ENCODE data around the gene ZBTB20.

- TF ChIP-seq, protein P1, sequence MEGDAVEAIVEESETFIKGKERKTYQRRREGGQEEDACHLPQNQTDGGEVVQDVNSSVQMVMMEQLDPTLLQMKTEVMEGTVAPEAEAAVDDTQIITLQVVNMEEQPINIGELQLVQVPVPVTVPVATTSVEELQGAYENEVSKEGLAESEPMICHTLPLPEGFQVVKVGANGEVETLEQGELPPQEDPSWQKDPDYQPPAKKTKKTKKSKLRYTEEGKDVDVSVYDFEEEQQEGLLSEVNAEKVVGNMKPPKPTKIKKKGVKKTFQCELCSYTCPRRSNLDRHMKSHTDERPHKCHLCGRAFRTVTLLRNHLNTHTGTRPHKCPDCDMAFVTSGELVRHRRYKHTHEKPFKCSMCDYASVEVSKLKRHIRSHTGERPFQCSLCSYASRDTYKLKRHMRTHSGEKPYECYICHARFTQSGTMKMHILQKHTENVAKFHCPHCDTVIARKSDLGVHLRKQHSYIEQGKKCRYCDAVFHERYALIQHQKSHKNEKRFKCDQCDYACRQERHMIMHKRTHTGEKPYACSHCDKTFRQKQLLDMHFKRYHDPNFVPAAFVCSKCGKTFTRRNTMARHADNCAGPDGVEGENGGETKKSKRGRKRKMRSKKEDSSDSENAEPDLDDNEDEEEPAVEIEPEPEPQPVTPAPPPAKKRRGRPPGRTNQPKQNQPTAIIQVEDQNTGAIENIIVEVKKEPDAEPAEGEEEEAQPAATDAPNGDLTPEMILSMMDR (IDR thresholded peaks at IDR 0.05; ENCODE audit: insufficient read depth, low read depth, low read length) = no peak
- no peak for TF ChIP-seq EZH2 (IDR thresholded peaks at IDR 0.05; ENCODE audit: insufficient read depth, low read length)
Measured at GRCh38 chr3:114874522-114874971, 272.5 kb downstream of the ZBTB20 start.
